H1 (cell line): ENCODE data around the gene PLB1. TPM values are rescaled to one million over a fixed set of nuclear protein-coding genes. Genes with fewer than 3 reads are reported as not detected.

Source experiments
- CTCF ChIA-PET: fragments of 300-600 bp; sonication (Branson Sonifier 250); formaldehyde crosslinking; loops from one replicate; lab custom pipeline; 2021; ENCODE audit not compliant: partially characterized antibody; lab: Charles Lee
- POLR2A ChIA-PET: fragments of 300-600 bp; sonication (Branson Sonifier 250); formaldehyde crosslinking; loops from one replicate; lab custom pipeline; 2021; ENCODE audit warnings: inconsistent platforms; ENCODE audit not compliant: partially characterized antibody; lab: Charles Lee
- DNase-seq, 2 experiments: peaks; one replicate each; pipeline versions ENCODE4 v3.0.0 to v3.0.0-alpha.2; 2010 to 2022; ENCODE audit warnings: low spot score in 2 of 2, low read depth in 1 of 2, mixed read lengths in 1 of 2
- FAIRE-seq: peaks from 2 replicates; lab custom pipeline; 2011; peaks lifted over from hg19 to GRCh38; lab: Jason Lieb, UNC
- H2AFZ ChIP-seq: 2 replicates; pipeline ENCODE4 v1.8.1; 2012; ENCODE audit warnings: low read length, inconsistent platforms
- H2AK5ac ChIP-seq: 2 replicates; pipeline ENCODE4 v1.6.1; 2013; ENCODE audit warnings: low read depth, low read length
- H2BK120ac ChIP-seq: replicated peaks from 2 replicates; pipeline ENCODE3; 2013; ENCODE audit warnings: low read depth, low read length, inconsistent platforms
- H2BK12ac ChIP-seq: 2 replicates; pipeline ENCODE4 v1.6.1; 2013; ENCODE audit warnings: low read depth, low read length
- H2BK15ac ChIP-seq: 2 replicates; pipeline ENCODE4 v1.6.1; 2013; ENCODE audit warnings: low read length
- H2BK20ac ChIP-seq: 2 replicates; pipeline ENCODE4 v1.6.1; 2013; ENCODE audit warnings: low read length
- H2BK5ac ChIP-seq: 2 replicates; pipeline ENCODE4 v1.6.1; 2013; ENCODE audit warnings: low read depth, low read length
- H3K14ac ChIP-seq: 2 replicates; pipeline ENCODE4 v1.6.1; 2013; ENCODE audit warnings: inconsistent platforms; ENCODE audit not compliant: insufficient read length
- H3K18ac ChIP-seq: 2 replicates; pipeline ENCODE4 v1.6.1; 2013; ENCODE audit warnings: low read length; ENCODE audit errors: extremely low read depth
- H3K23ac ChIP-seq: 2 replicates; pipeline ENCODE4 v1.6.1; 2013; ENCODE audit warnings: inconsistent platforms; ENCODE audit not compliant: insufficient read length
- H3K23me2 ChIP-seq: 2 replicates; pipeline ENCODE4 v1.6.1; 2013; ENCODE audit warnings: low read depth, low read length
- H3K27ac ChIP-seq: 2 replicates; pipeline ENCODE4 v1.6.1; 2011; ENCODE audit warnings: low read depth, low read length, inconsistent platforms
- H3K27me3 ChIP-seq, 4 experiments: replicated peaks in 1 of 4; 1 replicate in 1 of 4; 2 replicates in 3 of 4; pipeline versions ENCODE4 v1.6.1 to v1.8.1; 2011 to 2013; ENCODE audit warnings: low read length in 3 of 4, mild to moderate bottlenecking in 3 of 4, inconsistent platforms in 2 of 4, mixed read lengths in 2 of 4, moderate library complexity in 1 of 4; ENCODE audit not compliant: control insufficient read depth in 3 of 4, insufficient read depth in 3 of 4; ENCODE audit errors: extremely low read depth in 1 of 4
- H3K36me3 ChIP-seq, 4 experiments: 2 replicates each; pipeline versions ENCODE4 v1.6.1 to v1.8.1; 2011 to 2013; ENCODE audit warnings: mild to moderate bottlenecking in 4 of 4, low read length in 3 of 4, moderate library complexity in 2 of 4, control low read depth in 1 of 4, inconsistent platforms in 1 of 4; ENCODE audit not compliant: insufficient read depth in 4 of 4, control insufficient read depth in 2 of 4
- H3K4ac ChIP-seq: replicated peaks from 2 replicates; pipeline ENCODE3; 2013; ENCODE audit warnings: low read length, low read depth, mixed read lengths, inconsistent platforms; ENCODE audit not compliant: insufficient read length
- H3K4me1 ChIP-seq, 4 experiments: replicated peaks in 1 of 4; 1 replicate in 1 of 4; 2 replicates in 3 of 4; pipeline versions ENCODE4 v1.6.1 to v1.8.1; 2011 to 2013; ENCODE audit warnings: low read length in 3 of 4, inconsistent platforms in 2 of 4, mixed read lengths in 1 of 4; ENCODE audit not compliant: insufficient read depth in 4 of 4, control insufficient read depth in 3 of 4
- H3K4me2 ChIP-seq, 2 experiments: 2 replicates each; pipeline versions ENCODE4 v1.6.1 to v1.8.1; 2011 to 2013; ENCODE audit warnings: low read depth in 2 of 2, low read length in 2 of 2, control low read depth in 1 of 2, inconsistent platforms in 1 of 2, mild to moderate bottlenecking in 1 of 2; ENCODE audit not compliant: insufficient read depth in 1 of 2
- H3K4me3 ChIP-seq, 4 experiments: fragments of 200-600, 300-600 bp in 1 of 4; sonication (generic), shearing (Covaris generic), sonication (Bioruptor Twin) in 1 of 4; 2 replicates each; pipeline versions ENCODE4 v1.5.1 to v1.8.1; 2011 to 2016; ENCODE audit warnings: low read length in 4 of 4, low read depth in 3 of 4, control low read depth in 2 of 4, inconsistent platforms in 2 of 4, mild to moderate bottlenecking in 2 of 4, mixed read lengths in 1 of 4, moderate library complexity in 1 of 4; ENCODE audit not compliant: insufficient read depth in 2 of 4; ENCODE audit errors: extremely low read depth in 1 of 4
- H3K56ac ChIP-seq: replicated peaks from 2 replicates; pipeline ENCODE3; 2013; ENCODE audit warnings: low read depth, mild to moderate bottlenecking, mixed read lengths, low read length, inconsistent platforms; ENCODE audit not compliant: insufficient read length
- H3K79me1 ChIP-seq: 2 replicates; pipeline ENCODE4 v1.6.1; 2013; ENCODE audit warnings: low read depth, low read length, control low read depth
- H3K79me2 ChIP-seq, 2 experiments: 2 replicates each; pipeline versions ENCODE4 v1.6.1 to v1.8.1; 2012 to 2013; ENCODE audit warnings: low read length in 2 of 2, mild to moderate bottlenecking in 2 of 2, inconsistent platforms in 1 of 2; ENCODE audit not compliant: insufficient read depth in 2 of 2, control insufficient read depth in 1 of 2
- H3K9ac ChIP-seq, 4 experiments: replicated peaks in 1 of 4; 1 replicate in 1 of 4; 2 replicates in 3 of 4; pipeline versions ENCODE4 v1.6.1 to v1.8.1; 2011 to 2013; ENCODE audit warnings: low read depth in 3 of 4, low read length in 3 of 4, control low read depth in 2 of 4, mild to moderate bottlenecking in 2 of 4, moderate library complexity in 2 of 4, inconsistent platforms in 1 of 4; ENCODE audit errors: extremely low read depth in 1 of 4
- H3K9me3 ChIP-seq, 2 experiments: 2 replicates each; pipeline versions ENCODE4 v1.6.1 to v1.8.1; 2012 to 2013; ENCODE audit warnings: mild to moderate bottlenecking in 2 of 2, moderate library complexity in 2 of 2, control low read depth in 1 of 2, inconsistent platforms in 1 of 2, low read depth in 1 of 2, low read length in 1 of 2, mixed read lengths in 1 of 2; ENCODE audit not compliant: insufficient read depth in 2 of 2
- H4K20me1 ChIP-seq, 2 experiments: replicated peaks in 1 of 2; 2 replicates each; pipeline versions ENCODE3 to v1.8.1; 2011 to 2013; ENCODE audit warnings: inconsistent platforms in 2 of 2, low read length in 2 of 2, mild to moderate bottlenecking in 1 of 2; ENCODE audit not compliant: insufficient read depth in 2 of 2, control insufficient read depth in 1 of 2
- H4K5ac ChIP-seq: 2 replicates; pipeline ENCODE4 v1.6.1; 2013; ENCODE audit warnings: low read length, low read depth, mixed read lengths, inconsistent platforms; ENCODE audit not compliant: insufficient read length
- H4K8ac ChIP-seq: 2 replicates; pipeline ENCODE4 v1.8.0; 2013; ENCODE audit warnings: mild to moderate bottlenecking, moderate library complexity, low read length, inconsistent platforms; ENCODE audit not compliant: insufficient read depth; ENCODE audit errors: extremely low read depth
- H4K91ac ChIP-seq: replicated peaks from 2 replicates; pipeline ENCODE3; 2013; ENCODE audit warnings: low read length, mixed read lengths, inconsistent platforms; ENCODE audit not compliant: insufficient read length
- EGR1 ChIP-seq: IDR thresholded peaks from 2 replicates; pipeline ENCODE4 v1.6.1; 2011; ENCODE audit warnings: low read depth, low read length, borderline replicate concordance
- JUN ChIP-seq: IDR thresholded peaks from 2 replicates; pipeline ENCODE4 v1.6.1; 2011; ENCODE audit warnings: low read depth, mild to moderate bottlenecking, improper control_type of control experiment, low read length
- MAFK ChIP-seq: IDR thresholded peaks from 2 replicates; pipeline ENCODE4 v1.6.1; 2012; ENCODE audit warnings: low read depth, mild to moderate bottlenecking, improper control_type of control experiment, low read length
- SUZ12 ChIP-seq: fragments of 200-600 bp; sonication (generic); IDR thresholded peaks from 2 replicates; pipeline ENCODE4 v1.6.1; 2012; ENCODE audit warnings: mild to moderate bottlenecking, inconsistent platforms, low read length, moderate library complexity, mixed read lengths
- WGBS, 2 experiments: shearing (Covaris generic) in 1 of 2; methylation state at CpG; one replicate each; pipeline versions ENCODE4 v1.1.6 to v1.1.7; 2013 to 2015; ENCODE audit warnings: low lambda C conversion rate in 2 of 2, mixed read lengths in 2 of 2, inconsistent platforms in 1 of 2, low coverage in 1 of 2, missing lambda C conversion rate in 1 of 2; ENCODE audit not compliant: insufficient replicate concordance in 2 of 2, insufficient coverage in 1 of 2, insufficient read length in 1 of 2; ENCODE audit errors: extremely low coverage in 1 of 2, missing lambda C conversion rate in 1 of 2; 5-methylcytosine and 5-hydroxymethylcytosine counted together
- polyA plus RNA-seq, 7 experiments: library from polyadenylated mRNA; depleted of rRNA in 3 of 7; stranded (reverse) in 5 of 7; unstranded in 2 of 7; fragments of >200 nt in 5 of 7; fragments of 200-250 nt in 2 of 7; gene quantifications; 1 replicate in 5 of 7; 2 replicates in 1 of 7; 4 replicates in 1 of 7; pipeline versions ENCODE4 v1.2.1 to v1.2.3, GENCODE V29; 2011 to 2013; ENCODE audit warnings: missing spikeins in 2 of 7, mixed read lengths in 2 of 7
- total RNA-seq: library from RNA; stranded (reverse); fragmentation: NEBNext Ultra II Directional; extraction: Animal tissue kit (Norgen Biotek cat#: 25700); gene quantifications from 2 replicates; pipeline ENCODE4 v1.2.1, GENCODE V29; 2021

Gene PLB1
- total and polyA plus RNA-seq, 2 of the 8 experiments (the other 6 are each of a cell fraction or from before 2014, with no cell fraction given) = 0.20 to 0.36 TPM

DNA sequence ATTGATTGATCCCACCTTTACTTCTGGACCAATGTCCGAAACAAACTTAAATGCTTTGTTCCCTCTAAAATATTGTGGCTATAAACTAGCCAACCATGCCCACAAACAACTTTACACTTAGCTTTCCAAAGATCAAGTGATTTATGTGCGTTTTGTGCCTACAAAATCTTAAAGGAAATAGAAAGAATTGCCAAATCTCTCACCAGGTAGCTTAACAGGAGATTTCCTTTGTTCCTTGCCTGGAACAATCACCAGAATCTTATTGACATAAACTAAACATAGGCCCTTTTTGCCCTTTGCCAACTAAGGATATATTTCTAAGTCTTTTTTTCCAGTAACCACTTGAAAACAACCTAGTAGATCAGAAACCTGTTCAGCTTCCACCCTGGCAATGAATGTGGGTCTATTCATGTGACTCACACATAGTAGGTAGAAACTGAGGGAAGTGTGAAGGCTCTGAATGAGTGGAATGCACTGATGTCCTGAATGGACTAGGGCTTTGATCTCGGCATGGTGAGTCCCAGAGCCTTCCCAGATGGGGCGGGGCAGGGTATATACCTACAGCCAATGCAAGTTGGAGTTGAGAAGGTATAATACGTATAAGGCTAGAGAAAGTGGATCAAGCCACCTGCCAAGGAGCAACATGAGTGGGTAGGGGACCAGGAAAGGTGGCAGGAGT lies 161.2 kb downstream of the PLB1 start:
- DNase-seq = no peak
- Histone ChIP-seq H3K4me2 (no peak overlapping the region), H3K9me3 (no peaks in the 10 kb centered on the region), H3K23me2 (no peaks in the 10 kb centered on the region), H3K79me1 (no peaks in the 10 kb centered on the region), H3K4me3 (no peak overlapping the region), H4K5ac (no peak overlapping the region), H4K20me1 (no peaks in the 10 kb centered on the region), H3K9ac (no peak overlapping the region), H3K14ac (no peak overlapping the region), H2AFZ (no peak overlapping the region), H2BK5ac (no peak overlapping the region), H3K27ac (no peak overlapping the region), H2AK5ac (no peak overlapping the region), H3K23ac (no peak overlapping the region), H4K8ac (no peak overlapping the region), H3K79me2 (no peaks in the 10 kb centered on the region), H3K18ac (no peak overlapping the region), H2BK20ac (no peak overlapping the region), H3K27me3 (no peaks in the 10 kb centered on the region), H4K91ac (no peak overlapping the region), H3K4me1 (peaks cover 0 to 2% (median 0%) of the 10 kb centered on the region in 4 experiments; a peak in 1 of 7 replicates), H3K4ac (no peak overlapping the region), H3K56ac (no peak overlapping the region), H3K36me3 (no peaks in the 10 kb centered on the region), H2BK120ac (no peak overlapping the region), H2BK12ac (no peak overlapping the region), H2BK15ac (no peak overlapping the region)
- ChIA-PET POLR2A (no interaction called here), CTCF (interaction anchor here (1.0 kb wide), 1 partner anchor 26 kb away, joined by 3 read pairs; no protein-coding TSS in a partner anchor)
- FAIRE-seq = no peak
- WGBS, 2 experiments = 88% methylated on average over 5 of the region's 5 CpGs; no CpG with 5 or more reads in 1 of the 2 experiments
- TF ChIP-seq EGR1 (no peak), MAFK (no peak), SUZ12 (no peak), JUN (no peak)
